ENCODE results near the gene SHB. TPM values are rescaled to one million over a fixed set of nuclear protein-coding genes. Genes with fewer than 3 reads are reported as not detected.

SHB gene
- total and polyA plus RNA-seq, 2 donors from 2014 or later: 16.4 to 39.8 TPM

DNA sequence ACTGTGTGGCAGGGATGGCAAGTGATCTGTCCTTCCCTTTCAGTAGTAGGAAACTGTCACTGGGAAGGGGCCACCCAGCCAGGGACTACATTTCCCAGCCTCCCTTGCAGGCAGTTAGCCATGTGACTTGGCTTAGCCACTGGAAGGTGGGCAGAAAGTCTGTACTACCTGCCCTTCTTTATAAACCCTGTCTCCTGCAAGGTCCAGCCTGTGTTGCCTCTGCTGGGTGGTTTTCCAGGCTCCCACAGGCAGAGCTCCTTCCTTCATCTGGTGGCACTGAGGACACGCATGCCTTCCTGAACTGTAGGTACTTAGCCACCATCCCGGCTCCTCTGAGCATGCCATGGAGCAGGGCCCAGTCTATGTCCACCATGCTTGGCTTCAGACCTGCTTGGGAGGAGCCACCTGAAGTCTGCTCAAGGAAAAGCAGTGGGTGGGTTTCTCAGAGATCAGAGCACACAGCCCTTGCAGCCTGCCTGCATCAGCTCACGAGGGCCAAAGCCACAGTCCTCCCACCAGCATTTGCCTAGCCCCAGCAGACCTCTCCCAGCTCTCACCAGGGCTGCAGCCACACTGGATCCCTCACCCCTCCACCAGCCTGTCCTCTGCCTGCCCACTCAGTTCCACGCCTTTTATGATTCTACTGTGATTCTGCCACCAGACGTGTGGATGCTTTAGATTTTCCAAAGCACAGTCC is 148.4 kb downstream of the SHB start:
- Histone ChIP-seq H3K4me3 (ENCODE audit: low read length in 3 of 3) (no peak overlapping the region), H3K36me3 (ENCODE audit: control insufficient read depth in 2 of 3, insufficient read depth in 3 of 3, low read length in 3 of 3) (peaks cover 0 to 4% (median 2%) of the 10 kb centered on the region in 3 donors), H3K4me1 (ENCODE audit: control insufficient read depth in 2 of 3, insufficient read depth in 2 of 3, low read depth in 1 of 3, low read length in 3 of 3) (peaks cover 0 to 14% (median 7%) of the 10 kb centered on the region in 3 donors), H3K27ac (ENCODE audit: low read depth in 2 of 2, low read length in 2 of 2) (peak overlapping the region in 1 of 2 donors; percentile 25), H3K27me3 (ENCODE audit: control insufficient read depth, insufficient read depth, low read length) (no peaks in the 10 kb centered on the region), H3K9me3 (ENCODE audit: control insufficient read depth in 2 of 3, insufficient read depth in 1 of 3, low read length in 3 of 3) (no peaks in the 10 kb centered on the region), H3K9ac (ENCODE audit: low read length in 3 of 3) (peak overlapping the region in 1 of 3 donors; percentile 0)
- TF ChIP-seq CTCF (IDR thresholded peaks at IDR 0.05; ENCODE audit: borderline replicate concordance, extremely low read depth, insufficient read depth): no peak
- peak in 2 of 5 donors; percentile 43 to 61 for DNase-seq
- intact Hi-C loops (cut with DNase I): no loop called here
- FAIRE-seq: no peak

GRCh38 chr9:37919956-37920335 is 149.1 kb downstream of the SHB start:
- H3K9me3 ChIP-seq (ENCODE audit: control insufficient read depth in 2 of 3, insufficient read depth in 1 of 3, low read length in 3 of 3): no peaks in the 10 kb centered on the region
- H3K36me3 ChIP-seq (ENCODE audit: control insufficient read depth in 2 of 3, insufficient read depth in 3 of 3, low read length in 3 of 3): peaks cover 0 to 4% (median 2%) of the 10 kb centered on the region in 3 donors
- no peak overlapping the region for H3K27ac ChIP-seq (ENCODE audit: low read depth in 2 of 2, low read length in 2 of 2)
- H3K27me3 ChIP-seq (ENCODE audit: control insufficient read depth, insufficient read depth, low read length): no peaks in the 10 kb centered on the region
- FAIRE-seq: no peak
- intact Hi-C loops (cut with DNase I): loop anchor here (10.0 kb wide), 2 partner anchors 65 to 445 kb away; no protein-coding TSS in a partner anchor
- no peak for TF ChIP-seq CTCF (IDR thresholded peaks at IDR 0.05; ENCODE audit: borderline replicate concordance, extremely low read depth, insufficient read depth)
- peak in 1 of 5 donors; percentile 39 for DNase-seq
- peaks cover 0 to 19% (median 7%) of the 10 kb centered on the region in 3 donors for H3K4me1 ChIP-seq (ENCODE audit: control insufficient read depth in 2 of 3, insufficient read depth in 2 of 3, low read depth in 1 of 3, low read length in 3 of 3)
- H3K9ac ChIP-seq (ENCODE audit: low read length in 3 of 3): no peak overlapping the region
- H3K4me3 ChIP-seq (ENCODE audit: low read length in 3 of 3): no peak overlapping the region

- Histone ChIP-seq H3K36me3 (ENCODE audit: control insufficient read depth in 2 of 3, insufficient read depth in 3 of 3, low read length in 3 of 3) (peaks cover 0 to 4% (median 2%) of the 10 kb centered on the region in 3 donors), H3K4me3 (ENCODE audit: low read length in 3 of 3) (no peak overlapping the region), H3K27ac (ENCODE audit: low read depth in 2 of 2, low read length in 2 of 2) (no peak overlapping the region), H3K27me3 (ENCODE audit: control insufficient read depth, insufficient read depth, low read length) (no peaks in the 10 kb centered on the region), H3K4me1 (ENCODE audit: control insufficient read depth in 2 of 3, insufficient read depth in 2 of 3, low read depth in 1 of 3, low read length in 3 of 3) (peaks cover 0 to 21% (median 7%) of the 10 kb centered on the region in 3 donors), H3K9me3 (ENCODE audit: control insufficient read depth in 2 of 3, insufficient read depth in 1 of 3, low read length in 3 of 3) (no peaks in the 10 kb centered on the region), H3K9ac (ENCODE audit: low read length in 3 of 3) (no peak overlapping the region)
- intact Hi-C loops (cut with DNase I): loop anchor here (10.0 kb wide), 2 partner anchors 65 to 445 kb away; no protein-coding TSS in a partner anchor
- FAIRE-seq (no peak), DNase-seq (peak in 1 of 5 donors; percentile 34)
- TF ChIP-seq CTCF (IDR thresholded peaks at IDR 0.05; ENCODE audit: borderline replicate concordance, extremely low read depth, insufficient read depth): no peak
Observed at GRCh38 chr9:37919246-37919955, 149.6 kb downstream of the SHB start.
